OCI-LY1 (cell line): ENCODE measurements around the gene CRISPLD2.

Experiments
- H2AFZ ChIP-seq: fragments of 200-600 bp; sonication (generic), shearing (Covaris generic); 2 replicates; pipeline ENCODE4 v1.6.0; 2014; ENCODE audit warnings: antibody characterized with exemption, mild to moderate bottlenecking, low read length
- H3F3A ChIP-seq: fragments of 200-600 bp; sonication (generic), shearing (Covaris generic); 2 replicates; pipeline ENCODE4 v1.6.0; 2014; ENCODE audit warnings: mild to moderate bottlenecking, antibody characterized with exemption, low read length, moderate library complexity; ENCODE audit not compliant: insufficient read depth
- H3K27ac ChIP-seq: fragments of 200-600 bp; sonication (generic); 2 replicates; pipeline ENCODE4 v1.5.1; 2014; ENCODE audit warnings: low read length, mixed run types, mild to moderate bottlenecking, low read depth; ENCODE audit not compliant: poor library complexity, severe bottlenecking
- H3K27me3 ChIP-seq: fragments of 200-600 bp; sonication (generic); 2 replicates; pipeline ENCODE4 v1.6.0; 2014; ENCODE audit warnings: antibody characterized with exemption, mild to moderate bottlenecking, low read length, moderate library complexity; ENCODE audit not compliant: insufficient read depth
- H3K36me3 ChIP-seq: fragments of 200-600 bp; sonication (generic); 2 replicates; pipeline ENCODE4 v1.6.1; 2014; ENCODE audit warnings: mild to moderate bottlenecking, antibody characterized with exemption, low read length, moderate library complexity, mixed read lengths; ENCODE audit not compliant: insufficient read depth
- H3K4me1 ChIP-seq: fragments of 200-600 bp; sonication (generic); 2 replicates; pipeline ENCODE4 v1.5.1; 2014; ENCODE audit warnings: mild to moderate bottlenecking, low read length, moderate library complexity; ENCODE audit not compliant: insufficient read depth, severe bottlenecking
- H3K4me2 ChIP-seq: fragments of 200-600 bp; sonication (generic), shearing (Covaris generic); 2 replicates; pipeline ENCODE4 v1.6.1; 2014; ENCODE audit warnings: low read length
- H3K4me3 ChIP-seq: fragments of 200-600 bp; sonication (generic); 2 replicates; pipeline ENCODE4 v1.5.1; 2014; ENCODE audit warnings: low read length, low read depth, mild to moderate bottlenecking, mixed read lengths; ENCODE audit not compliant: poor library complexity, severe bottlenecking
- H3K79me2 ChIP-seq: fragments of 200-600 bp; shearing (Covaris generic); 2 replicates; pipeline ENCODE4 v1.6.1; 2016; ENCODE audit warnings: mixed run types, low read length, mixed read lengths; ENCODE audit not compliant: insufficient read depth
- H3K9ac ChIP-seq: fragments of 200-600 bp; sonication (generic), shearing (Covaris generic); 2 replicates; pipeline ENCODE4 v1.6.1; 2014; ENCODE audit warnings: mild to moderate bottlenecking, low read length, mixed read lengths
- H3K9me2 ChIP-seq: fragments of 200-600 bp; sonication (generic), shearing (Covaris generic); 2 replicates; pipeline ENCODE4 v1.6.1; 2014; ENCODE audit warnings: low read depth, mild to moderate bottlenecking, low read length, mixed read lengths
- H3K9me3 ChIP-seq: fragments of 200-600 bp; shearing (Covaris generic); 2 replicates; pipeline ENCODE4 v1.6.1; 2014; ENCODE audit warnings: low read length, mixed read lengths
- H4K20me1 ChIP-seq: fragments of 200-600 bp; sonication (generic), shearing (Covaris generic); 2 replicates; pipeline ENCODE4 v1.6.0; 2016; ENCODE audit warnings: mild to moderate bottlenecking, low read length; ENCODE audit not compliant: insufficient read depth
- CTCF ChIP-seq: fragments of 200-600 bp; sonication (generic), shearing (Covaris generic); IDR thresholded peaks from 2 replicates; pipeline ENCODE4 v1.5.1; 2017; ENCODE audit warnings: mild to moderate bottlenecking, antibody characterized with exemption, low read length, moderate library complexity, mixed read lengths
- EZH2 ChIP-seq: fragments of 200-600 bp; sonication (generic), shearing (Covaris generic); IDR thresholded peaks from 2 replicates; pipeline ENCODE4 v1.8.0; 2017; ENCODE audit warnings: borderline replicate concordance, mixed run types, mild to moderate bottlenecking, antibody characterized with exemption, low read length, moderate library complexity, mixed read lengths

Gene CRISPLD2

DNA sequence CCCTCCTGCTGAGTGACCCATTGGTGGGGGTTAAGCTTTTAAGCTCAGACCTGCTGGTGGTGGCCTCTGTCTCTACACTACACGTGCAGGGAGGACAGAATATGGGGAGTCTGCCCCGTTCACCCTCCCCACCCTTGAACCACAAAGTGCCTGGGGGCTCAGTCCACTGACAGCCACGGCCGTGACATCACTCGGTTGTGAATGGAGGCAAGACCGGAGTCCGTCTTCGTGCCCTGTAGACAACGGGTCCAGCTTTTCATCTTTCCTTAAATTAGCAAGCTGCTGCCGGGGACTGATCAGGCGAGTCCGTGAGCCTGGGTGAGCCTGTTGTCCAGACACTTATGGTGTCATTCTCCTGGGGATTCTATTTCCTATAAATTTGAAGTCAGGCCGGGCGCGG lies 67.4 kb downstream of the CRISPLD2 start:
- Histone ChIP-seq H3K4me3 (no peak overlapping the region), H3F3A (no peaks in the 10 kb centered on the region), H3K36me3 (no peaks in the 10 kb centered on the region), H3K79me2 (no peaks in the 10 kb centered on the region), H3K27ac (no peak overlapping the region), H3K27me3 (peaks cover 18% of the 10 kb centered on the region; the same call in 1 of the 2 replicates), H3K4me2 (no peak overlapping the region), H4K20me1 (no peaks in the 10 kb centered on the region), H3K4me1 (no peaks in the 10 kb centered on the region), H3K9ac (no peak overlapping the region), H3K9me3 (no peaks in the 10 kb centered on the region), H2AFZ (no peak overlapping the region), H3K9me2 (no peaks in the 10 kb centered on the region)
- no peak for TF ChIP-seq CTCF
- TF ChIP-seq EZH2 = no peak

- Histone ChIP-seq H3K4me3 (no peak overlapping the region), H2AFZ (no peak overlapping the region), H3K4me2 (no peak overlapping the region), H3K27me3 (peaks cover 18% of the 10 kb centered on the region; the same call in 1 of the 2 replicates), H3K9me2 (no peaks in the 10 kb centered on the region), H4K20me1 (no peaks in the 10 kb centered on the region), H3K27ac (no peak overlapping the region), H3K4me1 (no peaks in the 10 kb centered on the region), H3K79me2 (no peaks in the 10 kb centered on the region), H3K36me3 (no peaks in the 10 kb centered on the region), H3K9ac (no peak overlapping the region), H3F3A (no peaks in the 10 kb centered on the region), H3K9me3 (no peaks in the 10 kb centered on the region)
- TF ChIP-seq CTCF = no peak
- TF ChIP-seq EZH2 = no peak
Measured at GRCh38 chr16:84888450-84888849, 68.7 kb downstream of the CRISPLD2 start.

GRCh38 chr16:84889066-84889465 lies 69.3 kb downstream of the CRISPLD2 start:
- Histone ChIP-seq H3K79me2 (no peaks in the 10 kb centered on the region), H3K27ac (no peak overlapping the region), H3K27me3 (peaks cover 18% of the 10 kb centered on the region; the same call in 1 of the 2 replicates), H3K9me2 (no peaks in the 10 kb centered on the region), H3K4me1 (no peaks in the 10 kb centered on the region), H3K4me2 (no peak overlapping the region), H3F3A (no peaks in the 10 kb centered on the region), H2AFZ (no peak overlapping the region), H3K9ac (no peak overlapping the region), H3K9me3 (no peaks in the 10 kb centered on the region), H3K36me3 (no peaks in the 10 kb centered on the region), H4K20me1 (no peaks in the 10 kb centered on the region), H3K4me3 (no peak overlapping the region)
- TF ChIP-seq EZH2 = no peak
- no peak for TF ChIP-seq CTCF
